Activated naive CD4-positive, alpha-beta T cell treated with anti-CD3 and anti-CD28 coated beads, Interleukin-2, amount 50 U/mL, for 24 hours (primary cell): ENCODE results near the gene CCDC30.

ENCODE experiments used
- H3K27ac Mint-ChIP-seq: one replicate; pipeline ENCODE4 v1.8.0; 2021; ENCODE audit warnings: mild to moderate bottlenecking, mixed read lengths
- H3K27me3 Mint-ChIP-seq: one replicate; pipeline ENCODE4 v1.8.0; 2021; ENCODE audit warnings: mixed read lengths
- H3K36me3 Mint-ChIP-seq: one replicate; pipeline ENCODE4 v1.8.0; 2021; ENCODE audit warnings: mixed read lengths
- H3K4me1 Mint-ChIP-seq: one replicate; pipeline ENCODE4 v1.8.0; 2021; ENCODE audit warnings: mixed read lengths
- H3K4me3 Mint-ChIP-seq: one replicate; pipeline ENCODE4 v1.8.0; 2021; ENCODE audit warnings: mild to moderate bottlenecking, mixed read lengths
- H3K9me3 Mint-ChIP-seq: one replicate; pipeline ENCODE4 v1.8.0; 2021; ENCODE audit warnings: mixed read lengths

The CCDC30 gene

GRCh38 chr1:42639116-42639515 lies 176.0 kb downstream of the CCDC30 start:
- Mint-ChIP-seq H3K9me3 (no peaks in the 10 kb centered on the region), H3K36me3 (peaks cover 4% of the 10 kb centered on the region), H3K27ac (no peak overlapping the region)

GRCh38 chr1:42646056-42646455 lies 183.0 kb downstream of the CCDC30 start:
- no peaks in the 10 kb centered on the region for H3K27me3 Mint-ChIP-seq
- H3K27ac Mint-ChIP-seq: no peak overlapping the region
- no peaks in the 10 kb centered on the region for H3K4me1 Mint-ChIP-seq
- H3K36me3 Mint-ChIP-seq: peaks cover 13% of the 10 kb centered on the region
- no peak overlapping the region for H3K4me3 Mint-ChIP-seq
- H3K9me3 Mint-ChIP-seq: no peaks in the 10 kb centered on the region

More at GRCh38 chr1:42639116-42639515, 176.0 kb downstream of the CCDC30 start:
- Mint-ChIP-seq H3K4me3 (no peak overlapping the region), H3K4me1 (no peaks in the 10 kb centered on the region), H3K27me3 (no peaks in the 10 kb centered on the region)

GRCh38 chr1:42657201-42657600 lies 194.1 kb downstream of the CCDC30 start:
- H3K27me3 Mint-ChIP-seq: no peaks in the 10 kb centered on the region
- peaks cover 37% of the 10 kb centered on the region for H3K4me1 Mint-ChIP-seq
- H3K36me3 Mint-ChIP-seq: peaks cover 12% of the 10 kb centered on the region
- peak overlapping the region; percentile 97 for H3K27ac Mint-ChIP-seq
- H3K4me3 Mint-ChIP-seq: peak overlapping the region; percentile 99
- no peaks in the 10 kb centered on the region for H3K9me3 Mint-ChIP-seq

GRCh38 chr1:42657981-42658876 lies 195.1 kb downstream of the CCDC30 start, which contains the start of gene PPIH:
TSS of gene PPIH (plus strand) at chr1:42658423. CDS start at chr1:42658447, 24 bp downstream.
- no peaks in the 10 kb centered on the region for H3K9me3 Mint-ChIP-seq
- peak within 1 kb of the TSS; percentile 97 for H3K27ac Mint-ChIP-seq
- H3K27me3 Mint-ChIP-seq: no peaks in the 10 kb centered on the region
- H3K4me1 Mint-ChIP-seq: peaks cover 37% of the 10 kb centered on the region
- H3K36me3 Mint-ChIP-seq: peaks cover 13% of the 10 kb centered on the region
- H3K4me3 Mint-ChIP-seq: peak within 1 kb of the TSS; percentile 99

GRCh38 chr1:42658877-42659337 lies 195.8 kb downstream of the CCDC30 start:
- peak overlapping the region; percentile 69 for H3K27ac Mint-ChIP-seq
- no peaks in the 10 kb centered on the region for H3K27me3 Mint-ChIP-seq
- H3K4me1 Mint-ChIP-seq: peaks cover 37% of the 10 kb centered on the region
- H3K4me3 Mint-ChIP-seq: peak overlapping the region; percentile 99
- H3K36me3 Mint-ChIP-seq: peaks cover 17% of the 10 kb centered on the region
- no peaks in the 10 kb centered on the region for H3K9me3 Mint-ChIP-seq

GRCh38 chr1:42660907-42661500 lies 197.9 kb downstream of the CCDC30 start:
- H3K36me3 Mint-ChIP-seq: peaks cover 17% of the 10 kb centered on the region

GRCh38 chr1:42669936-42670335 lies 206.8 kb downstream of the CCDC30 start:
- Mint-ChIP-seq H3K27ac (no peak overlapping the region), H3K4me1 (no peaks in the 10 kb centered on the region), H3K4me3 (no peak overlapping the region), H3K36me3 (peaks cover 12% of the 10 kb centered on the region), H3K9me3 (no peaks in the 10 kb centered on the region), H3K27me3 (no peaks in the 10 kb centered on the region)

More at GRCh38 chr1:42660907-42661500, 197.9 kb downstream of the CCDC30 start:
- H3K9me3 Mint-ChIP-seq: no peaks in the 10 kb centered on the region
- peak overlapping the region; percentile 99 for H3K4me3 Mint-ChIP-seq
- H3K27me3 Mint-ChIP-seq: no peaks in the 10 kb centered on the region
- H3K4me1 Mint-ChIP-seq: peaks cover 37% of the 10 kb centered on the region
- H3K27ac Mint-ChIP-seq: peak overlapping the region; percentile 64

- Mint-ChIP-seq H3K4me1 (no peaks in the 10 kb centered on the region), H3K36me3 (peaks cover 12% of the 10 kb centered on the region), H3K4me3 (no peak overlapping the region), H3K27ac (no peak overlapping the region), H3K27me3 (no peaks in the 10 kb centered on the region), H3K9me3 (no peaks in the 10 kb centered on the region)
These were observed 207.3 kb downstream of the CCDC30 start for GRCh38 chr1:42670425-42670824.

GRCh38 chr1:42674214-42674613 lies 211.1 kb downstream of the CCDC30 start:
- Mint-ChIP-seq H3K4me3 (no peak overlapping the region), H3K36me3 (peaks cover 9% of the 10 kb centered on the region), H3K27me3 (no peaks in the 10 kb centered on the region), H3K4me1 (peaks cover 3% of the 10 kb centered on the region), H3K27ac (no peak overlapping the region), H3K9me3 (no peaks in the 10 kb centered on the region)

- H3K27ac Mint-ChIP-seq: no peak overlapping the region
- peaks cover 3% of the 10 kb centered on the region for H3K4me1 Mint-ChIP-seq
- H3K36me3 Mint-ChIP-seq: peaks cover 9% of the 10 kb centered on the region
- H3K4me3 Mint-ChIP-seq: no peak overlapping the region
- H3K27me3 Mint-ChIP-seq: no peaks in the 10 kb centered on the region
- H3K9me3 Mint-ChIP-seq: no peaks in the 10 kb centered on the region
These were observed 211.6 kb downstream of the CCDC30 start for GRCh38 chr1:42674682-42675081.

- Mint-ChIP-seq H3K9me3 (no peaks in the 10 kb centered on the region), H3K4me1 (peaks cover 11% of the 10 kb centered on the region), H3K4me3 (no peak overlapping the region), H3K27me3 (no peaks in the 10 kb centered on the region), H3K27ac (no peak overlapping the region), H3K36me3 (peaks cover 8% of the 10 kb centered on the region)
These were observed 212.4 kb downstream of the CCDC30 start for GRCh38 chr1:42675467-42675866.

- Mint-ChIP-seq H3K9me3 (no peaks in the 10 kb centered on the region), H3K27ac (no peak overlapping the region), H3K4me1 (peaks cover 20% of the 10 kb centered on the region), H3K4me3 (no peak overlapping the region), H3K36me3 (peaks cover 8% of the 10 kb centered on the region), H3K27me3 (no peaks in the 10 kb centered on the region)
These were observed 213.5 kb downstream of the CCDC30 start for GRCh38 chr1:42676534-42677087.

- H3K27ac Mint-ChIP-seq: no peak overlapping the region
- no peaks in the 10 kb centered on the region for H3K27me3 Mint-ChIP-seq
- H3K36me3 Mint-ChIP-seq: peaks cover 18% of the 10 kb centered on the region
- H3K9me3 Mint-ChIP-seq: no peaks in the 10 kb centered on the region
- H3K4me1 Mint-ChIP-seq: peaks cover 29% of the 10 kb centered on the region
- peak overlapping the region; percentile 26 for H3K4me3 Mint-ChIP-seq
These were observed 216.4 kb downstream of the CCDC30 start for GRCh38 chr1:42679364-42679983.

- Mint-ChIP-seq H3K27me3 (no peaks in the 10 kb centered on the region), H3K36me3 (peaks cover 24% of the 10 kb centered on the region), H3K9me3 (no peaks in the 10 kb centered on the region), H3K4me3 (peak overlapping the region; percentile 97), H3K4me1 (peaks cover 35% of the 10 kb centered on the region), H3K27ac (no peak overlapping the region)
These were observed 217.0 kb downstream of the CCDC30 start for GRCh38 chr1:42680055-42680454.

GRCh38 chr1:42680921-42681683 lies 218.0 kb downstream of the CCDC30 start:
- Mint-ChIP-seq H3K4me1 (peaks cover 45% of the 10 kb centered on the region), H3K27me3 (no peaks in the 10 kb centered on the region)

More at GRCh38 chr1:42680921-42681683, 218.0 kb downstream of the CCDC30 start:
- Mint-ChIP-seq H3K36me3 (peaks cover 29% of the 10 kb centered on the region), H3K9me3 (no peaks in the 10 kb centered on the region), H3K4me3 (peak overlapping the region; percentile 97), H3K27ac (peak overlapping the region; percentile 99)
